Type B pancreatic cell (in vitro differentiated cells): ENCODE measurements around the gene INPP4B. TPM values are rescaled to one million over a fixed set of nuclear protein-coding genes. Genes with fewer than 3 reads are reported as not detected.

Source experiments
- DNase-seq: peaks from one replicate; pipeline ENCODE4 v3.0.0; 2021; ENCODE audit warnings: mixed read lengths; ENCODE audit not compliant: unreplicated experiment; ENCODE audit errors: extremely low spot score
- H3K27ac Mint-ChIP-seq: 2 replicates; pipeline ENCODE4 v1.8.0; 2021; ENCODE audit warnings: mild to moderate bottlenecking, mixed read lengths
- H3K27me3 Mint-ChIP-seq: 2 replicates; pipeline ENCODE4 v1.8.0; 2021; ENCODE audit warnings: mixed read lengths
- H3K36me3 Mint-ChIP-seq: 2 replicates; pipeline ENCODE4 v1.8.0; 2021; ENCODE audit warnings: mixed read lengths
- H3K4me1 Mint-ChIP-seq: one replicate; pipeline ENCODE4 v1.8.0; 2021; ENCODE audit warnings: mixed read lengths; ENCODE audit not compliant: unreplicated experiment
- H3K4me3 Mint-ChIP-seq: 2 replicates; pipeline ENCODE4 v1.8.0; 2021; ENCODE audit warnings: mild to moderate bottlenecking, mixed read lengths
- H3K9me3 Mint-ChIP-seq: 2 replicates; pipeline ENCODE4 v1.8.0; 2021; ENCODE audit warnings: mixed read lengths
- total RNA-seq: library from RNA; stranded (reverse); gene quantifications from 2 replicates; pipeline ENCODE4 v1.2.1, GENCODE V29; 2021; ENCODE audit warnings: low replicate concordance
- TF ChIP-seq, protein P1 (sequence below): fragments of 200-600 bp; sonication (generic); conservative IDR thresholded peaks from 2 replicates; pipeline ENCODE4 v1.5.0; 2021; ENCODE audit warnings: antibody characterized with exemption, mild to moderate bottlenecking

Gene INPP4B
- total RNA-seq, 1 donor from 2014 or later = 9.0 TPM

DNA sequence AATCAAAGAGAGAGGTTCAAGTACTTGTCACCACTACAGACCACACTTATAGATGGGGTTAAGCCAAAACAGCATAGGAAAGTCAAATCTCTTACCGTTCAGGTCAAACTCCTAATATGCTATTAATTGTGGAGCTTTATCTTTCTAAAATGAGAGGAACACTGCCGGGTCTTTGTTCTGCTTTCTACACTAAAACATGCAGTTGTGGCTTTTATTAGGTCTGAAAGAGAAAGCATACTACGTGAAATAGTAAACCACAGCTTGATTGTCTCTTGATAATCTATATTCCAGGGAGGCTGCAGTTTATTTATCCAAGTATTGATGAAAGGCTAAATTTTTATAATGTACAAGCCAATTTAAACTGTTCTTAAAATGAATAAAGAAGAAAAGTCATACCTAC is 12.3 kb upstream of the INPP4B start:
- Mint-ChIP-seq H3K4me1 (no peaks in the 10 kb centered on the region), H3K9me3 (no peaks in the 10 kb centered on the region), H3K27ac (no peak overlapping the region), H3K27me3 (peaks cover 3% of the 10 kb centered on the region), H3K36me3 (no peaks in the 10 kb centered on the region), H3K4me3 (no peak overlapping the region)
- DNase-seq = no peak
- TF ChIP-seq, protein P1, sequence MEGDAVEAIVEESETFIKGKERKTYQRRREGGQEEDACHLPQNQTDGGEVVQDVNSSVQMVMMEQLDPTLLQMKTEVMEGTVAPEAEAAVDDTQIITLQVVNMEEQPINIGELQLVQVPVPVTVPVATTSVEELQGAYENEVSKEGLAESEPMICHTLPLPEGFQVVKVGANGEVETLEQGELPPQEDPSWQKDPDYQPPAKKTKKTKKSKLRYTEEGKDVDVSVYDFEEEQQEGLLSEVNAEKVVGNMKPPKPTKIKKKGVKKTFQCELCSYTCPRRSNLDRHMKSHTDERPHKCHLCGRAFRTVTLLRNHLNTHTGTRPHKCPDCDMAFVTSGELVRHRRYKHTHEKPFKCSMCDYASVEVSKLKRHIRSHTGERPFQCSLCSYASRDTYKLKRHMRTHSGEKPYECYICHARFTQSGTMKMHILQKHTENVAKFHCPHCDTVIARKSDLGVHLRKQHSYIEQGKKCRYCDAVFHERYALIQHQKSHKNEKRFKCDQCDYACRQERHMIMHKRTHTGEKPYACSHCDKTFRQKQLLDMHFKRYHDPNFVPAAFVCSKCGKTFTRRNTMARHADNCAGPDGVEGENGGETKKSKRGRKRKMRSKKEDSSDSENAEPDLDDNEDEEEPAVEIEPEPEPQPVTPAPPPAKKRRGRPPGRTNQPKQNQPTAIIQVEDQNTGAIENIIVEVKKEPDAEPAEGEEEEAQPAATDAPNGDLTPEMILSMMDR = no peak

DNA sequence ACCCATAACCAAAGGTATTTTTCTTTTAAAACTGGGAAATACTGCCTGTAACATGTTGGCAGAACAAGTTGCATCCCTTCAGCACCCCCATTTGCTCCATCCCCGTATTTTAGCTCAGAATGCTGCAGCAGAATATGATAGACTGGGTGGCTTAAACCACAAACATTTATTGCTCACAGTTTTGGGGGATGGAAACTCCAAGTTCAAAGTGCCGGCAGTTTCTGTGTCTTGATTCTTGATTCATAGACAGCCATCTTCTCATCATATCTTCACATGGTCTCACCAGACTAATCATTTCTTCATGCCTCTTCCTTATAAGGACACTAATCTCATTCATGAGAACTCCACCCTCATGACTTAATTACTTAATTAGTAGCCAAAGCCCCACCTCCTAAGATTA is 10.5 kb upstream of the INPP4B start:
- Mint-ChIP-seq H3K27me3 (peaks cover 3% of the 10 kb centered on the region), H3K36me3 (no peaks in the 10 kb centered on the region), H3K9me3 (no peaks in the 10 kb centered on the region), H3K4me1 (no peaks in the 10 kb centered on the region), H3K27ac (no peak overlapping the region), H3K4me3 (no peak overlapping the region)
- DNase-seq = no peak
- TF ChIP-seq, protein P1 = no peak

DNA sequence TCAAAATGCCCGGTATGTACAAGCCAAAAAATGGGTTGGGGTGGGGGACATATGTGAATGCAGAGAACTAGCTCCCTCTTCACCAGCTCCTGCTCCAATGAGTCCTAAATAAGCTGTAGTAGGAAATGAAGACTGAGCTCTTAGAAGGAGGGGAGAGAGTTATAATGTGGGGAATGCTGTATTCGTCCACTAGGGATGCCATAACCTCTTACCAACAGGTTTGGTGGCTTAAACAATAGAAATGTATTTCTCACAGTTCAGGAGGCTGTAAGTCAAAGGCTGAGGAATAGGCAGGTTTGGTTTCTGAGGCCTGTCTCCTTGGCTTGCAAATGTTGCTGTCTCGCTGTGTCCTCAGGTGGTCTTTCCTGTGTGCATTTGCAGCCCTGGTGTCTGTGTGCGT is 4.4 kb upstream of the INPP4B start:
- TF ChIP-seq, protein P1 = peak; percentile 59
- H3K36me3 Mint-ChIP-seq = no peaks in the 10 kb centered on the region
- H3K4me1 Mint-ChIP-seq = no peaks in the 10 kb centered on the region
- DNase-seq = no peak
- no peak overlapping the region for H3K27ac Mint-ChIP-seq
- peaks cover 43% of the 10 kb centered on the region for H3K27me3 Mint-ChIP-seq
- no peak overlapping the region for H3K4me3 Mint-ChIP-seq
- no peaks in the 10 kb centered on the region for H3K9me3 Mint-ChIP-seq

DNA sequence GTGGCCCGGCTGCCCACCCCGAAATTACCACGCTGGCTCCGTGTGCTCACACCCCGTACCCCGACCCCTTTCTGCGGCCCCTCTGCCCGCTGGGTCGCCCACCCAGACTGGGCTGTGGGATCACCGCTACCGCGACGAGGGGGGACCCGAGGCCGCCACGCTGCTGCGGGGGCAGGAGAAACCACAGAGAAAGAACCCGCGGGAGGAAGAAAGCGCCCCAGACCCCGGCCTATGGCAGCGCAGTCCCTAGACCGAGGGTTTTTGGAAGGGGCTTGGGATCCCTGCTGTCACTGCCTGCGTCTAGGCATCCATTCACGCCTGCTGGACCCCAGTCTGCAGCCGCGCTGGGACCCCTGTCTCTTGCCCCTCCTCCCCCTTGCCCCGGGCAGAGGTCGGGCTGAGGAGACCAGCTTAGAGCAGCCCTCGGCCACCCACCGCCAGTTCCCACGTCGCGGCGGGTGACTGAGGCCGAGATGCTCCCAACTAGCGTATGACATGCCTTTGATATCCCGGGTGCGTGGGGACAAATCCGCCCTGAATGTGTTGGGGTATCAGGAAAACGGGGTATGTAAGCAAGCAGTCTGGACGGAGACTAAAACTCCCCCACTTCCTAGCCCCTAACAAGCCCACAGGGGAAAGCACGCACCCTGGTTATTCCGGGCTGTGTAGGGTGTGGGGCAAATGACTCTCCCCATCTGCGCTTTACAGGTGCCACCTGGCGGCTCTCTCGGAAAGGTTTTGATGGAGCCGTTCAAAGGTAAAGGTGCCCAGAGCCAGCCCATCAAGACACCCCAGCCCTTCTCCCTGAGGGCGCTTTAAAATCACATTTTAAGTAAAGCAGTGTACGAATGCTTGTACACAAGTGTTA is 862 bp upstream of the INPP4B start:
- Mint-ChIP-seq H3K4me1 (no peaks in the 10 kb centered on the region), H3K27me3 (peaks cover 67% of the 10 kb centered on the region), H3K9me3 (no peaks in the 10 kb centered on the region), H3K4me3 (peak overlapping the region; percentile 90), H3K27ac (no peak overlapping the region), H3K36me3 (no peaks in the 10 kb centered on the region)
- TF ChIP-seq, protein P1 = peak; percentile 61
- no peak for DNase-seq

DNA sequence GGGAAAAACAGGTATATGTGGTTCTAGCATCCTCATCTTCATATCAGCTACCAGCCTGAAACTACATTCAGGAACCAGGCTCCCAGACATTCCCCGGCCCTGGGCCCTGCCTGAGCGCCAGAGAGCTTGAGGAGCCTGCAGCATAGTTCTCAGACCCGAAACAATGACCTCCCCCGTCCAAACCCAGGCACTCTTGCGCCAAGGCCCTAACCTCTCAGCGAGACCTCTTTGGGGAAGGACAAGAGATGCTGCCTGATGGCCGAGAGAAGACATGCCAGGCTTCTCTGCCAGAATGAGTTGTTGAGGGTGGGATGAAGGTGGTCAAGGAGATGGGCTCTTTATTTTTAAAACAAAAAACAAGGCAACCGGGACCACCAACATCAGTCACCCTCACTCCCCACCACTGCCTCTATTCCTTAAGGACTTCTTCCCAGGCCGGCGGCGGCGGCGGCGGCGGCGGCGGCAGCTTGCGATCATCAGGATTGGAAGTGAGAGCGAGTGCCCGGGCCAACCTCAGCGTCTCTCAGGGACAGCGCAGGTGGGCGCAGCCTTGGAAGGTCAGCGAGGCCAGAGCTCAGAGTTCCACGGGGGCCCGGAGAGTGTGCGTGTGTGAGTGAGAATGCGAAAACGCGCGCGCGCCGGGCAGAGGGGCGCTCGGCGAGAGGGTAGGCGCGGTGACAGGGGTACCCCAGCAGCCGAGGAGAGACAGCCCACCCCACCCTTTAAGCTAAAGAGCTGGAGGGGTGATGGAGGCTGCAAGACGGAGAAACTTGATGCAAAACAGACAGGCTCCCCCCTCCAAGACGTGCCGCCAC is 601 bp downstream of the INPP4B start:
- no peaks in the 10 kb centered on the region for H3K4me1 Mint-ChIP-seq
- H3K4me3 Mint-ChIP-seq = peak overlapping the region; percentile 90
- TF ChIP-seq, protein P1 = no peak
- DNase-seq = no peak
- H3K36me3 Mint-ChIP-seq = no peaks in the 10 kb centered on the region
- no peak overlapping the region for H3K27ac Mint-ChIP-seq
- H3K27me3 Mint-ChIP-seq = peaks cover 70% of the 10 kb centered on the region
- H3K9me3 Mint-ChIP-seq = no peaks in the 10 kb centered on the region
